Endodermal cell (in vitro differentiated cells): ENCODE measurements around the gene MYO7A. TPM values are rescaled to one million over a fixed set of nuclear protein-coding genes. Genes with fewer than 3 reads are reported as not detected.

Source experiments
- DNase-seq: peaks from one replicate; pipeline ENCODE4 v3.0.0-alpha.2; 2017
- H3K27ac ChIP-seq: 2 replicates; pipeline ENCODE4 v1.5.1; 2013; ENCODE audit warnings: mild to moderate bottlenecking, low read depth, low read length, moderate library complexity
- H3K27me3 ChIP-seq: 2 replicates; pipeline ENCODE4 v1.6.1; 2013; ENCODE audit warnings: mild to moderate bottlenecking, low read length, moderate library complexity; ENCODE audit not compliant: insufficient read depth, control insufficient read depth, poor library complexity, severe bottlenecking
- H3K36me3 ChIP-seq: 2 replicates; pipeline ENCODE4 v1.7.0; 2013; ENCODE audit warnings: mild to moderate bottlenecking, low read length, moderate library complexity; ENCODE audit not compliant: control insufficient read depth, insufficient read depth
- H3K4me1 ChIP-seq: one replicate; pipeline ENCODE4 v1.7.0; 2013; ENCODE audit warnings: low read length; ENCODE audit not compliant: control insufficient read depth, insufficient read depth
- H3K4me3 ChIP-seq: 2 replicates; pipeline ENCODE4 v1.5.1; 2013; ENCODE audit warnings: mild to moderate bottlenecking, low read length, moderate library complexity
- H3K9ac ChIP-seq: 2 replicates; pipeline ENCODE4 v1.6.1; 2013; ENCODE audit warnings: mild to moderate bottlenecking, low read length, moderate library complexity; ENCODE audit not compliant: poor library complexity, severe bottlenecking; ENCODE audit errors: extremely low read depth
- H3K9me3 ChIP-seq: 2 replicates; pipeline ENCODE4 v1.6.1; 2013; ENCODE audit warnings: mild to moderate bottlenecking, low read length, moderate library complexity; ENCODE audit not compliant: control insufficient read depth
- H3K27ac Mint-ChIP-seq: 2 replicates; pipeline ENCODE4 v1.8.0; 2020; ENCODE audit warnings: mixed read lengths
- H3K27me3 Mint-ChIP-seq: 2 replicates; pipeline ENCODE4 v1.8.0; 2021; ENCODE audit warnings: mild to moderate bottlenecking, mixed read lengths; ENCODE audit not compliant: insufficient read depth
- H3K36me3 Mint-ChIP-seq: 2 replicates; pipeline ENCODE4 v1.8.0; 2020; ENCODE audit warnings: low read depth, mixed read lengths
- H3K4me1 Mint-ChIP-seq: 2 replicates; pipeline ENCODE4 v1.8.0; 2020; ENCODE audit warnings: mixed read lengths
- H3K4me3 Mint-ChIP-seq: 2 replicates; pipeline ENCODE4 v1.8.0; 2020; ENCODE audit warnings: mild to moderate bottlenecking, moderate library complexity, mixed read lengths
- H3K9me3 Mint-ChIP-seq: 2 replicates; pipeline ENCODE4 v1.8.0; 2020; ENCODE audit warnings: mild to moderate bottlenecking, mixed read lengths
- WGBS, 2 experiments: methylation state at CpG; one replicate each; pipeline versions ENCODE4 v1.1.5 to v1.1.7; 2013; ENCODE audit warnings: missing lambda C conversion rate in 2 of 2, mixed read lengths in 1 of 2; ENCODE audit not compliant: insufficient coverage in 1 of 2, insufficient read length in 1 of 2; 5-methylcytosine and 5-hydroxymethylcytosine counted together
- total RNA-seq, 2 donors: library from RNA; stranded (reverse); fragmentation: NEBNext Ultra II Directional in 1 of 2; extraction: Animal tissue kit (Norgen Biotek cat#: 25700) in 1 of 2; gene quantifications; 2 replicates in 1 of 2; 3 replicates in 1 of 2; pipeline ENCODE4 v1.2.1, GENCODE V29; 2021
- TF ChIP-seq, protein P1 (sequence below): fragments of 200-600 bp; sonication (generic); conservative IDR thresholded peaks from 2 replicates; pipeline ENCODE4 v1.5.0; 2021; ENCODE audit warnings: antibody characterized with exemption, mild to moderate bottlenecking

Gene MYO7A
- total RNA-seq, 2 donors from 2014 or later: 2.4 to 2.7 TPM

DNA sequence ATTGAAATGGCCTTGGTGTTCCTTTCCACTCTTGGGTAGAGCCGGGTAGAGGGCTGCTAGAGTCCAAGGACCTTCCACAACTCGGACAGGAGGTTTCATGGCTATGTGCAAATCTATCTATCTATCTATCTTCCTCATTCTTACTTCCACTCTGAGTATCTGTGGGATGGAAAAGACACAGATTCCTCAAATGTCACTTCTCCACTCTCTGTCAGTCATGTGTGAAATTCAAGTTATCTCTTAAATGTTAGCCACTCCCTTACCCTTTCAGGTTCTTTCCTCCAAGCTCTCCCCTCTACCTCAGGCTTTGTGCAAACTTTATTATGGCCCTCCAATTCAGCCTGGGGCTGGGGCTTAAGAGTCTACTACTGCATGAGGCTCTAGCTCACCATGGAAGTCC, 89.1 kb downstream of the MYO7A start:
- no peak overlapping the region for H3K9ac ChIP-seq
- H3K27ac ChIP-seq: no peak overlapping the region
- H3K27ac Mint-ChIP-seq: no peak overlapping the region
- DNase-seq: no peak
- WGBS, 2 experiments: 87% methylated on average over 2 of the region's 2 CpGs; no CpG with 5 or more reads in 1 of the 2 experiments
- peaks cover 8% of the 10 kb centered on the region for H3K27me3 Mint-ChIP-seq
- TF ChIP-seq, protein P1, sequence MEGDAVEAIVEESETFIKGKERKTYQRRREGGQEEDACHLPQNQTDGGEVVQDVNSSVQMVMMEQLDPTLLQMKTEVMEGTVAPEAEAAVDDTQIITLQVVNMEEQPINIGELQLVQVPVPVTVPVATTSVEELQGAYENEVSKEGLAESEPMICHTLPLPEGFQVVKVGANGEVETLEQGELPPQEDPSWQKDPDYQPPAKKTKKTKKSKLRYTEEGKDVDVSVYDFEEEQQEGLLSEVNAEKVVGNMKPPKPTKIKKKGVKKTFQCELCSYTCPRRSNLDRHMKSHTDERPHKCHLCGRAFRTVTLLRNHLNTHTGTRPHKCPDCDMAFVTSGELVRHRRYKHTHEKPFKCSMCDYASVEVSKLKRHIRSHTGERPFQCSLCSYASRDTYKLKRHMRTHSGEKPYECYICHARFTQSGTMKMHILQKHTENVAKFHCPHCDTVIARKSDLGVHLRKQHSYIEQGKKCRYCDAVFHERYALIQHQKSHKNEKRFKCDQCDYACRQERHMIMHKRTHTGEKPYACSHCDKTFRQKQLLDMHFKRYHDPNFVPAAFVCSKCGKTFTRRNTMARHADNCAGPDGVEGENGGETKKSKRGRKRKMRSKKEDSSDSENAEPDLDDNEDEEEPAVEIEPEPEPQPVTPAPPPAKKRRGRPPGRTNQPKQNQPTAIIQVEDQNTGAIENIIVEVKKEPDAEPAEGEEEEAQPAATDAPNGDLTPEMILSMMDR: no peak
- H3K27me3 ChIP-seq: no peaks in the 10 kb centered on the region
- H3K36me3 Mint-ChIP-seq: no peaks in the 10 kb centered on the region
- no peaks in the 10 kb centered on the region for H3K9me3 ChIP-seq
- H3K4me3 ChIP-seq: no peak overlapping the region
- H3K36me3 ChIP-seq: no peaks in the 10 kb centered on the region
- no peaks in the 10 kb centered on the region for H3K4me1 ChIP-seq
- H3K4me1 Mint-ChIP-seq: peaks cover 3% of the 10 kb centered on the region
- H3K4me3 Mint-ChIP-seq: no peak overlapping the region
- H3K9me3 Mint-ChIP-seq: peaks cover 6% of the 10 kb centered on the region

DNA sequence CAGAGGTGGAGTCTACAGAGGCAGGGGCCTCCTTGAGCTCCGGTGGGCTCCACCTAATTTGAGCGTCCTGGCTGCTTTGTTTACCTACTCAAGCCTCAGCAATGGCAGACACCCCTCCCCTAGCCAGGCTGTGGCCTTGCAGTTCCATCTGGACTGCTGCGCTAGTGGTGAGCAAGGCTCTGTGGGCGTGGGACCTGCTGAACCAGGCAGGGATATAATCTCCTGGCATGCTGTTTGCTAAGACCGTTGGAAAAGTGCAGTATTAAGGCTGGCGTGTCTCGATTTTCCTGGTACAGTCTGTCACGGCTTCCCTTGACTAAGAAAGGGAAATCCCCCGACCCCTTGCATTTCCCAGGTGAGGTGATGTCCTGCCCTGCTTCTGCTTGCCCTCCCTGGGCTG, 95.8 kb downstream of the MYO7A start:
- Histone ChIP-seq H3K27me3 (no peaks in the 10 kb centered on the region), H3K4me1 (no peaks in the 10 kb centered on the region), H3K36me3 (no peaks in the 10 kb centered on the region), H3K9ac (no peak overlapping the region), H3K27ac (no peak overlapping the region), H3K9me3 (no peaks in the 10 kb centered on the region), H3K4me3 (no peak overlapping the region)
- WGBS, 2 experiments: 81 to 84% methylated on average over 8 to 9 of the region's 9 CpGs
- TF ChIP-seq, protein P1: no peak
- Mint-ChIP-seq H3K9me3 (peaks cover 6% of the 10 kb centered on the region), H3K4me3 (no peak overlapping the region), H3K4me1 (no peaks in the 10 kb centered on the region), H3K27ac (no peak overlapping the region), H3K36me3 (no peaks in the 10 kb centered on the region), H3K27me3 (peaks cover 9% of the 10 kb centered on the region)
- DNase-seq: no peak

DNA sequence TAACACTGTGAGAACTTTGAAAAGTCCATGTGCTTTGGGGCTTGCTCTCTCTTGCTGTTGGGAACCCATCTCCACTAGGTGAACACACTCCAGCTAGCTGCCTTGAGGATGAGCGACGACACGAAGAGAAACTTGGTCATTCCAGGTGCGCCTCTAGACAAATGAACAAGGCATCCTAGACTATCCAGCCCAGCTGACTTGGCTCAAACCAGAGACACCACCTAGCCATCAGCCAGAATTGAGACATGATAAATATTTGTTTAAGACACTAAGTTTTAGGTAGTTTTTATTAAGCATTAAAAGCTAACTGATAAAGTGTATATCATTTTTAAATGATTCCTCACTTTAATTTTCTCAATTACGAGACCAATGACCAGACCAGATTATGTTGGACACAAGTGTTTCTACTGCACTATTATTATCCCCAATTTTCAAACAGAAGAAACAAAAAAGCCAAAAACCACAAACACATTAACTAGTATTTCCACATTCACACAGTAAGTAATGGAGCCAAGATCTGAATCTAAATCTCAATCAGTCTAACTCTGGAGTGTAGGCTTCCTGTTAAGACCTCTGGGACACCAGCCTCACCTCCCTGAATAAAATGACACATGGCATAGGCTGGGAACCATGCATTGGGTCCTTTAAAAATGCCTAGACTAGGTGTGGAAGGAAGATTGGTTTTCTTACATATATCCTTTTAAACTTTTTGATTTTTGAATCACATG, 103.0 kb downstream of the MYO7A start:
- Histone ChIP-seq H3K9ac (no peak overlapping the region), H3K36me3 (no peaks in the 10 kb centered on the region), H3K27ac (no peak overlapping the region), H3K4me1 (no peaks in the 10 kb centered on the region), H3K27me3 (no peaks in the 10 kb centered on the region), H3K4me3 (no peak overlapping the region), H3K9me3 (no peaks in the 10 kb centered on the region)
- H3K27ac Mint-ChIP-seq: no peak overlapping the region
- TF ChIP-seq, protein P1: no peak
- H3K4me1 Mint-ChIP-seq: peaks cover 8% of the 10 kb centered on the region
- no peaks in the 10 kb centered on the region for H3K9me3 Mint-ChIP-seq
- no peaks in the 10 kb centered on the region for H3K27me3 Mint-ChIP-seq
- H3K36me3 Mint-ChIP-seq: no peaks in the 10 kb centered on the region
- no peak overlapping the region for H3K4me3 Mint-ChIP-seq
- no peak for DNase-seq
- 67 to 94% methylated on average over 1 to 5 of the region's 5 CpGs for WGBS, 2 experiments
